Glomerular visceral epithelial cell (primary cell): ENCODE data around the gene MIP.
"Not testable (repeated sequence)": the region's sequence is repeated elsewhere in the genome, so short reads cannot be mapped to it uniquely, and the experiment has no call there.

ENCODE experiments used
- DNase-seq: peaks from one replicate; pipeline ENCODE4 v3.0.0-alpha.2; 2016; ENCODE audit errors: extremely low spot score

MIP gene

DNA sequence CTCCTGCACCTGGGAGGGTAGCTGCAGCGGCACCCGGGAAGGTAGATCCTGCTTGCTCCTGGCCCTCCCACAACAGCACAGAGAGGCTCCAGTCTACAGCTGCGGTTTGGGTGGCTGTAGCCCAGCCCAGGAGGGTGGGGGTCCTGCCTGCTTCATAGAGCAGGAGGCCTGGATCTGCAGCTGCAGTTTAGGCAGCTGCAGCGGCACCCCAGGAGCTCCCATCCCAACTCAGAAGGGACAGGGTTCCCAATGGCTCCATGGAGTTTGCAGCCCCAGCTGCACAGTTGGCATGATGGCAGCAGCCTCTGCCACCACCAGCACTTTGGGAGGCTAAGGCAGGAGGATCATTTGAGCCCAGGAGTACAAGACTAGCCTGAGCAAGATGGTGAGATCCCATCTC is 43.7 kb downstream of the MIP start:
- no peak for DNase-seq

DNA sequence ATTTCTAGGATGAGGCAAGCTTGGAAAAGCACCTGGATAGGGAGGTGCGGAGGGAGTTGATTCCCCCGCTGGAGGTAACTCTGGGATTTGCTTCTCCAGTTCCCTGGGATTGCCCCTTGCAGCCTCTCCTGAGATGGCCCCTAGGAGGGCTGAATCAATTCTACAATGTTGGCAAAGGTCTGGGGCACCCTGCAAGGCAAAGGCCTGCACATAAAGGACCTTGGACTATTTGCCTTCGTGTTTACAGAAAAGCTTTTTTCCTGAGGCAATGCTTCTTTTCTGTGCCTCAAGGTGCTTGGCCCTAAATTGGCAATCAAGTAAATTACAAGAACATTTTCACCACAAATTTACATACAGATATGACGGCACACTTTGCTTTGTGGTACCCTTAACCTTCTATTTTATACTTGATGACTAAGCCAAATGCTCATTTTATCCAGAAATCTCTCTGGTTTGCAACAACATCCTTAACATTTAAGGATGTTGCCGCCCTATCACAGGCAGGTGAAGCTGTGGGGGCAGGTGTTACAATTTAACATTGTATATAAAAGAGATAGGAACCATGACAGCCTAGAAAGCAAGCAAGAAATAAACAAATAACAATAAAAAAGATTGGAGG is 45.5 kb downstream of the MIP start:
- DNase-seq = no peak

DNA sequence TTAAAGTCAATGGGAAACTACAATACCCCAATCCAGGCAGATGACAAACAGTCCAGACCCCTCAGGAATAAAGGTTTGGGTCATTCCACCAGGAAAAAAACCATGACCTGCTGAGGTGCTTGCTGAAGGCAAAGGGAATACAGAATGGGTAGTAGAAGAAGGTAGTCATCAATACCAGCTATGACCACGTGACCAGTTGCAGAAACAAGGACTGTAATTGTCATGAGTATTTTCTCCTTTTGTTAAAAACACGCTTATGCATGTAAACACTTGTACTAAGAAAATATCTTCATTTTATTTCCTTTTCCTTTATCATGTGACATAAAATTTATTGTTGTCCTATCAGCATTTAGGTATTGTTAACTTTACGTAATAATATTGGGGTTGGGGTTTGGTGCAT is 50.2 kb downstream of the MIP start:
- not testable (repeated sequence) for DNase-seq

DNA sequence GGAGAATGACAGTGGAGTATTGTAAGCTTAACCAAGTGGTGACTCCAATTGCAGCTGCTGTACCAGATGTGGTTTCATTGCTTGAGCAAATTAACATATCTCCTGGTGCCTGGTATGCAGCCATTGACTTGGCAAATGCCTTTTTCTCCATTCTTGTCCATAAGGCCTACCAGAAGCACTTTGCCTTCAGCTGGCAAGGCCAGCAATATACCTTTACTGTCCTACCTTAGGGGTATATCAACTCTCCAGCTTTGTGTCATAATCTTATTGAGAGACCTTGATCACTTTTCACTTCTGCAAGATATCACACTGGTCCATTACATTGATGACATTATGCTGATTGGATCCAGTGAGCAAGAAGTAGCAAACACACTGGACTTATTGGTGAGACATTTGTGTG is 52.8 kb downstream of the MIP start:
- not testable (repeated sequence) for DNase-seq

DNA sequence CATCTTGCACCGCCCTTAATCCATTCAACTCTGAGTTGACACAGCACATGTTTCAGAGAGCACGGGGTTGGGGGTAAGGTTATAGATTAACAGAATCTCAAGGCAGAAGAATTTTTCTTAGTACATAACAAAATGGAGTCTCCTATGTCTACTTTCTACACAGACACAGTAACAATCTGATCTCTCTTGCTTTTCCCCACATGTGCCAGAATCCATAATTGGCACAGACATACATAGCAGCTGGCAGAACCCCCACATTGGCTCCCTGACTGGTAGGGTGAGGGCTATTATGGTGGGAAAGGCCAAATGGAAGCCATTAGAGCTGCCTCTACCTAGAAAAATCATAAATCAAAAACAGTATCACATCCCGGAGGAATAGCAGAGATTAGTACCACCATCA is 53.3 kb downstream of the MIP start:
- DNase-seq = not testable (repeated sequence)
